CD4-positive, alpha-beta T cell treated with Interferon gamma for 1 hour (primary cell): ENCODE data around the gene AGAP1.

ENCODE experiments used
- DNase-seq: peaks from one replicate; pipeline ENCODE4 v3.0.0-alpha.2; 2020

AGAP1 gene

GRCh38 chr2:235612181-235612950 is 118.5 kb downstream of the AGAP1 start:
- no peak for DNase-seq

GRCh38 chr2:235613649-235614048 is 119.8 kb downstream of the AGAP1 start:
- no peak for DNase-seq

GRCh38 chr2:235614176-235614860 is 120.5 kb downstream of the AGAP1 start:
- no peak for DNase-seq

GRCh38 chr2:235614900-235615712 is 121.3 kb downstream of the AGAP1 start:
- no peak for DNase-seq

GRCh38 chr2:235616885-235617284 is 123.0 kb downstream of the AGAP1 start:
- DNase-seq, result no peak

- DNase-seq, result no peak
Observed at GRCh38 chr2:235618039-235618438, 124.2 kb downstream of the AGAP1 start.

- no peak for DNase-seq
Observed at GRCh38 chr2:235619544-235619943, 125.7 kb downstream of the AGAP1 start.

GRCh38 chr2:235621736-235622135 is 127.9 kb downstream of the AGAP1 start:
- DNase-seq, result no peak

- DNase-seq, result no peak
Observed at GRCh38 chr2:235623111-235623510, 129.3 kb downstream of the AGAP1 start.

- no peak for DNase-seq
Observed at GRCh38 chr2:235623752-235624151, 129.9 kb downstream of the AGAP1 start.

- DNase-seq, result no peak
Observed at GRCh38 chr2:235626658-235627057, 132.8 kb downstream of the AGAP1 start.

- DNase-seq, result no peak
Observed at GRCh38 chr2:235627682-235628081, 133.8 kb downstream of the AGAP1 start.

GRCh38 chr2:235630718-235631296 is 137.0 kb downstream of the AGAP1 start:
- DNase-seq, result no peak

- no peak for DNase-seq
Observed at GRCh38 chr2:235634435-235635158, 140.8 kb downstream of the AGAP1 start.

- DNase-seq, result no peak
Observed at GRCh38 chr2:235636546-235636945, 142.7 kb downstream of the AGAP1 start.

GRCh38 chr2:235637896-235638295 is 144.1 kb downstream of the AGAP1 start:
- DNase-seq, result no peak

GRCh38 chr2:235638541-235639427 is 144.9 kb downstream of the AGAP1 start:
- no peak for DNase-seq

- DNase-seq, result no peak
Observed at GRCh38 chr2:235639428-235639773, 145.6 kb downstream of the AGAP1 start.

GRCh38 chr2:235639885-235640284 is 146.0 kb downstream of the AGAP1 start:
- no peak for DNase-seq

GRCh38 chr2:235640377-235640776 is 146.5 kb downstream of the AGAP1 start:
- no peak for DNase-seq

- DNase-seq, result no peak
Observed at GRCh38 chr2:235640926-235641723, 147.3 kb downstream of the AGAP1 start.
